T-cell (primary cell): ENCODE measurements around the gene ZXDC. TPM values are rescaled to one million over a fixed set of nuclear protein-coding genes. Genes with fewer than 3 reads are reported as not detected.

Experiments used
- ATAC-seq, 4 experiments: fragments of 200-7000 bp in 3 of 4; fragments of 150-1000 bp in 1 of 4; cut with Tn5 transposase; replicated peaks in 1 of 4; 1 replicate in 3 of 4; 2 replicates in 1 of 4; pipeline ENCODE4 v1.10.0; 2021; ENCODE audit warnings: moderate library complexity in 3 of 4, mild to moderate bottlenecking in 2 of 4, moderate number of reproducible peaks in 1 of 4
- CTCF ChIA-PET, 2 donors: fragments of 300-600 bp; sonication (Branson Sonifier 250); formaldehyde crosslinking; loops; one replicate each; lab custom pipeline; 2022; ENCODE audit warnings: antibody characterized with exemption in 2 of 2; lab: Charles Lee
- POLR2A ChIA-PET, 2 donors: fragments of 300-600 bp; sonication (Branson Sonifier 250); formaldehyde crosslinking; loops; one replicate each; lab custom pipeline; 2022; ENCODE audit warnings: antibody characterized with exemption in 2 of 2; lab: Charles Lee
- DNase-seq, 35 experiments: peaks; one replicate each; pipeline versions ENCODE4 v3.0.0 to v3.0.0-alpha.2; 2013 to 2023
- H3K27ac ChIP-seq: one replicate; pipeline ENCODE4 v1.5.1; 2013; ENCODE audit warnings: low read length
- H3K27me3 ChIP-seq, 2 experiments: replicated peaks in 1 of 2; 1 replicate in 1 of 2; 2 replicates in 1 of 2; pipeline versions ENCODE4 v1.6.1 to v1.7.0; 2013; ENCODE audit warnings: low read length in 1 of 2, mixed read lengths in 1 of 2; ENCODE audit not compliant: control insufficient read depth in 2 of 2, insufficient read depth in 2 of 2; ENCODE audit errors: extremely low read depth in 1 of 2
- H3K36me3 ChIP-seq, 2 donors: 1 replicate in 1 of 2; 2 replicates in 1 of 2; pipeline versions ENCODE4 v1.6.1 to v1.7.0; 2013; ENCODE audit warnings: low read length in 1 of 2; ENCODE audit not compliant: control insufficient read depth in 2 of 2, insufficient read depth in 1 of 2; ENCODE audit errors: extremely low read depth in 1 of 2
- H3K4me1 ChIP-seq, 2 experiments: 1 replicate in 1 of 2; 2 replicates in 1 of 2; pipeline versions ENCODE4 v1.6.1 to v1.7.0; 2013; ENCODE audit warnings: low read length in 2 of 2, mixed read lengths in 1 of 2; ENCODE audit not compliant: insufficient read depth in 2 of 2, control insufficient read depth in 1 of 2; ENCODE audit errors: extremely low read depth in 1 of 2
- H3K4me3 ChIP-seq, 2 donors: 1 replicate in 1 of 2; 2 replicates in 1 of 2; pipeline versions ENCODE4 v1.5.1 to v1.7.0; 2013; ENCODE audit warnings: mild to moderate bottlenecking in 2 of 2, low read length in 1 of 2, moderate library complexity in 1 of 2; ENCODE audit not compliant: control insufficient read depth in 1 of 2; ENCODE audit errors: extremely low read depth in 1 of 2
- H3K9me3 ChIP-seq: 2 replicates; pipeline ENCODE4 v1.7.0; 2013
- H3K27ac Mint-ChIP-seq, 2 donors: one replicate each; pipeline ENCODE4 v1.8.0; 2020 to 2021; ENCODE audit warnings: mild to moderate bottlenecking in 2 of 2, mixed read lengths in 2 of 2
- H3K27me3 Mint-ChIP-seq, 2 donors: one replicate each; pipeline ENCODE4 v1.8.0; 2021 to 2022; ENCODE audit warnings: mixed read lengths in 2 of 2
- H3K36me3 Mint-ChIP-seq: one replicate; pipeline ENCODE4 v1.8.0; 2021; ENCODE audit warnings: mixed read lengths
- H3K4me1 Mint-ChIP-seq, 3 donors: one replicate each; pipeline ENCODE4 v1.8.0; 2020 to 2022; ENCODE audit warnings: mixed read lengths in 3 of 3, mild to moderate bottlenecking in 1 of 3
- H3K4me3 Mint-ChIP-seq, 3 donors: one replicate each; pipeline ENCODE4 v1.8.0; 2020 to 2022; ENCODE audit warnings: mild to moderate bottlenecking in 3 of 3, mixed read lengths in 3 of 3, moderate library complexity in 3 of 3
- H3K9me3 Mint-ChIP-seq, 3 donors: one replicate each; pipeline ENCODE4 v1.8.0; 2020 to 2022; ENCODE audit warnings: mixed read lengths in 3 of 3
- WGBS: methylation state at CpG from one replicate; pipeline ENCODE4 v1.1.5; 2013; ENCODE audit warnings: missing lambda C conversion rate; ENCODE audit not compliant: insufficient coverage; 5-methylcytosine and 5-hydroxymethylcytosine counted together
- total RNA-seq, 35 experiments: library from RNA in 6 of 35; stranded (reverse) in 6 of 35; fragments of 120-200 nt in 1 of 35; gene quantifications; one replicate each; pipeline versions ENCODE4 v1.2.1 to v1.2.4 and lab custom pipeline; 2013 to 2026

Gene ZXDC
- total RNA-seq, 5 donors from 2014 or later (not counting 1 experiment from before 2014, with no cell fraction given): 57.6 to 68.7 (median 61.8) TPM

DNA sequence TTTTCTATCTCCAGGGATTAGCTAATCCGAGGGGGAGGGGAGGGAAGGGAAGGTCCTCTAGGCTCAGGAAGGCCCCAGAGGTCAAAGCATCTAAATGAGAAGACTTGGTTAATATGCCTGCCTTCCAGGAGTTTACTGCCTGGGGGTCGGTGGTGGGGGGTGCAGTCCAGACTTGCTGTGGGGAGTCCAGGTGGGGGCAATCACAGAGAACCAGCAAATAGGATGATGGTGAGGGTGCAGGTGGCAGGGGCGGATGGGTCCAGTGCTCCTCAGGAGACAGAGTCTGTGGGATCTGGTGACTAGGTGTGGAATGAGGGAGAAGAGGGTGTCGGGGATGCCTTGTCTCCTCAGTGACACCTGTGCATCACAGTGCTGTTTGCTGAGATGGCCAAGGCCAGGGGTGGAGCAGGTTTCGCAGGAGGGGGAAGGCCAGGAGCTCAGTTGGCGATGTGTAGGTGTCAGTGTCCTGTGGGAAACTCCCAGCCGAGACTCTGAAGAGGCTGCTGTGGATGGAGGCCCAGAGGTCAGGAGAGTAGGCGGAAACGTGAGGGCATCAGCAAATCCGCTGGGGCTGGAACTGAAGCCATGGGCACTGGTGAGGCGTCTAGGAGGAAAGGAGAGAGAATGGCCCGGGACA is 72.9 kb downstream of the ZXDC start:
- H3K9me3 Mint-ChIP-seq: no peaks in the 10 kb centered on the region
- POLR2A ChIA-PET: no interaction called here
- no peak overlapping the region for H3K27ac Mint-ChIP-seq
- CTCF ChIA-PET: interaction anchor here in 1 of 2 donors (0.7 kb wide), 1 partner anchor 10 kb away, joined by 6 read pairs; no protein-coding TSS in a partner anchor
- Histone ChIP-seq H3K9me3 (no peaks in the 10 kb centered on the region), H3K27ac (no peak overlapping the region), H3K4me1 (no peaks in the 10 kb centered on the region), H3K27me3 (peaks cover 0 to 43% of the 10 kb centered on the region in 2 experiments), H3K36me3 (no peaks in the 10 kb centered on the region), H3K4me3 (no peak overlapping the region)
- no peak overlapping the region for H3K4me3 Mint-ChIP-seq
- H3K36me3 Mint-ChIP-seq: no peaks in the 10 kb centered on the region
- WGBS: 77% methylated on average over 11 of the region's 12 CpGs
- DNase-seq: no peak
- H3K27me3 Mint-ChIP-seq: peaks cover 25 to 26% of the 10 kb centered on the region in 2 donors
- ATAC-seq: no peak
- no peaks in the 10 kb centered on the region for H3K4me1 Mint-ChIP-seq

DNA sequence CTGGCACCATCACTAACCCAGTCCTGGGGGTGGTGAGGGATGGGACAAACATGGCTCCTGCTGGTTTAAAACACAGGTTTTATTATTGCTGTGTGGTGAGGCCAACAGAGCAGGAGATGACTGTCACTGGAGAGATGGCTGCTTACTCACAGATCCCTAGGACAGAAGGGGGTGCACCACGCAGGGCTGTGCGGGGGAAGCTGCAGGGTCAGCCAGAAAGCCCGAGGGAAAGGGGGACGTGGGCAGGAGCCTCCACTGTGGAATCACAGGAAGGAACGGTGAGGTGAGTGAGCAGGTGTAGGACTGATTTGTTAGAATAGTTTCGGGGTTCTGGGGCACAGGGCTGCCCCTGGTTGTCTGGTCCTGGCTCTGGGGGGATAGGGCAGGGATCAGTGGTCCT is 73.5 kb downstream of the ZXDC start:
- no peaks in the 10 kb centered on the region for H3K4me1 Mint-ChIP-seq
- no peak overlapping the region for H3K4me3 Mint-ChIP-seq
- no peaks in the 10 kb centered on the region for H3K9me3 Mint-ChIP-seq
- no peaks in the 10 kb centered on the region for H3K4me1 ChIP-seq
- DNase-seq: no peak
- no peak overlapping the region for H3K27ac ChIP-seq
- WGBS: 72% methylated on average over 6 of the region's 6 CpGs
- no peaks in the 10 kb centered on the region for H3K36me3 Mint-ChIP-seq
- H3K9me3 ChIP-seq: no peaks in the 10 kb centered on the region
- H3K27me3 ChIP-seq: peaks cover 0 to 38% of the 10 kb centered on the region in 2 experiments
- POLR2A ChIA-PET: no interaction called here
- CTCF ChIA-PET: no interaction called here
- H3K36me3 ChIP-seq: no peaks in the 10 kb centered on the region
- H3K4me3 ChIP-seq: no peak overlapping the region
- no peak for ATAC-seq
- peaks cover 25 to 29% of the 10 kb centered on the region in 2 donors for H3K27me3 Mint-ChIP-seq
- no peak overlapping the region for H3K27ac Mint-ChIP-seq

DNA sequence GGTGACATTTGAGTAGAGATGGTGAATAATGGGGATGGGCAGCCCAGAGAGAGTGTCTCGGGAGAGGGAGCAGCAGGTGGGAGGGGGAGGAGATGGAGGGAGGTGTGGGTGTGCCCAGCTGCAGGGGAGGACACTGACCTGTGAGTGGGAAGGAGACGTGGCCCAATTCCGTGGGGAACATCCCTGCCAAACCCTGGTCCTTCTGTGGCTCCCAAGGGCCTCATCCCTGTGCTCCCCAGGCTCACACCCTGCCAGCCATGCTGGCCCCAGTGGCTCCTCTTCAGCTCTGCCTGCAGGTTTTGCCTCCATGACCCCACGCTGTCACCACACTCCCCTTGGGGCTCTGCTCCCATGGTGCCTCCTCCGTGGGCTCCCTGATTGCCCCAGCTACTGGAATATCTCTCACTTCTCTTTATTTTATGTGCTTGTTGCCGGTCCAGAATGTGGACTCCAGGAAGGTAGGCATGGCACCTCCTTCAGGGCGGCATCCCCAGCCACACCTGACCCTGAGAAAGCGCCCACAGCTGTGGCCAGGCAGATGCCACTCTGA is 74.0 kb downstream of the ZXDC start:
- Mint-ChIP-seq H3K4me1 (no peaks in the 10 kb centered on the region), H3K27me3 (peaks cover 23 to 30% of the 10 kb centered on the region in 2 donors), H3K27ac (no peak overlapping the region), H3K4me3 (no peak overlapping the region), H3K36me3 (no peaks in the 10 kb centered on the region), H3K9me3 (no peaks in the 10 kb centered on the region)
- ATAC-seq: no peak
- Histone ChIP-seq H3K4me1 (no peaks in the 10 kb centered on the region), H3K36me3 (no peaks in the 10 kb centered on the region), H3K9me3 (no peaks in the 10 kb centered on the region), H3K27me3 (peaks cover 0 to 33% of the 10 kb centered on the region in 2 experiments), H3K4me3 (no peak overlapping the region), H3K27ac (no peak overlapping the region)
- WGBS: 63% methylated on average over 5 of the region's 8 CpGs
- CTCF ChIA-PET: no interaction called here
- no peak for DNase-seq
- POLR2A ChIA-PET: no interaction called here

DNA sequence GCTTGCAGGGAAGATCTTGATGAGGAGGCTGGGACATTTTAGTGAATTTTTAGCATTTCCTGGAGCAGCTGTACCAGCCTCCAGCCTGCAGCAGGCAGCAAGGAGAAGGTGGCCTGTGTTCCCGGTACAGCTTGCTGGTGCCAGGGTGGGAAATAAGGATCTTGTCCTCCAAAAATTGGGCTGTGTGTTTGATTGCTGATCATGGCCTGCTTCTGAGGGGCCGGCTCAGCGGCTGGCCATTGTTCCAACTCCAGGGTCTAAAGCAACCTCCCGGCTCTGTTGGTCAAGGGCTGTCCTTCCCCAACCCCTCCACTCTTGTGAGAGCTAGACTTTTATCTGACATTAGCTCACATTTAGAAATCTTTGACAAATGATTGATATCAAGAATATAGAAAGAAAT is 75.9 kb downstream of the ZXDC start:
- DNase-seq: no peak
- H3K36me3 Mint-ChIP-seq: no peaks in the 10 kb centered on the region
- Histone ChIP-seq H3K27ac (no peak overlapping the region), H3K4me1 (no peaks in the 10 kb centered on the region), H3K4me3 (no peak overlapping the region), H3K9me3 (no peaks in the 10 kb centered on the region), H3K36me3 (no peaks in the 10 kb centered on the region), H3K27me3 (peaks cover 2 to 30% of the 10 kb centered on the region in 2 experiments)
- H3K27ac Mint-ChIP-seq: no peak overlapping the region
- H3K4me3 Mint-ChIP-seq: no peak overlapping the region
- 57% methylated on average over 1 of the region's 4 CpGs for WGBS
- H3K9me3 Mint-ChIP-seq: no peaks in the 10 kb centered on the region
- POLR2A ChIA-PET: no interaction called here
- no peak for ATAC-seq
- H3K27me3 Mint-ChIP-seq: peaks cover 25 to 32% of the 10 kb centered on the region in 2 donors
- no peaks in the 10 kb centered on the region for H3K4me1 Mint-ChIP-seq
- CTCF ChIA-PET: no interaction called here

DNA sequence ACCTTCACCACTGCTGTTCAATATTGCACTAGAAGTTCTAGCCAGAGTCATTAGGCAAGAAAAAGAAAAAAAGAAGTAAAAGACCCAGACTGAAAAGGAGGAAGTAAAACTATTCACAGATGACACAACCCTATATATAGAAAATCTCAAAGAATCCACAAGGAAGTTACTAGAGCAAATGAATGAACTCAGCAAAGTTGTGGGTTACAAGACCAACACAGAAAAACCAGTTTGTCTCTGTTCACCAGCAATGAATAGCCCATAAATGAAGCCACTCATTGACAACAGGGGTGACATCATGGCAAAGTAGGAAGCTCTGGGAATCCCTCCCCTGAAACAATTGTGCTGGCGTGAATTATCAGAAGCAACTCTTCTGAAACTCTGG is 76.3 kb downstream of the ZXDC start:
- H3K36me3 Mint-ChIP-seq: no peaks in the 10 kb centered on the region
- ATAC-seq: no peak

DNA sequence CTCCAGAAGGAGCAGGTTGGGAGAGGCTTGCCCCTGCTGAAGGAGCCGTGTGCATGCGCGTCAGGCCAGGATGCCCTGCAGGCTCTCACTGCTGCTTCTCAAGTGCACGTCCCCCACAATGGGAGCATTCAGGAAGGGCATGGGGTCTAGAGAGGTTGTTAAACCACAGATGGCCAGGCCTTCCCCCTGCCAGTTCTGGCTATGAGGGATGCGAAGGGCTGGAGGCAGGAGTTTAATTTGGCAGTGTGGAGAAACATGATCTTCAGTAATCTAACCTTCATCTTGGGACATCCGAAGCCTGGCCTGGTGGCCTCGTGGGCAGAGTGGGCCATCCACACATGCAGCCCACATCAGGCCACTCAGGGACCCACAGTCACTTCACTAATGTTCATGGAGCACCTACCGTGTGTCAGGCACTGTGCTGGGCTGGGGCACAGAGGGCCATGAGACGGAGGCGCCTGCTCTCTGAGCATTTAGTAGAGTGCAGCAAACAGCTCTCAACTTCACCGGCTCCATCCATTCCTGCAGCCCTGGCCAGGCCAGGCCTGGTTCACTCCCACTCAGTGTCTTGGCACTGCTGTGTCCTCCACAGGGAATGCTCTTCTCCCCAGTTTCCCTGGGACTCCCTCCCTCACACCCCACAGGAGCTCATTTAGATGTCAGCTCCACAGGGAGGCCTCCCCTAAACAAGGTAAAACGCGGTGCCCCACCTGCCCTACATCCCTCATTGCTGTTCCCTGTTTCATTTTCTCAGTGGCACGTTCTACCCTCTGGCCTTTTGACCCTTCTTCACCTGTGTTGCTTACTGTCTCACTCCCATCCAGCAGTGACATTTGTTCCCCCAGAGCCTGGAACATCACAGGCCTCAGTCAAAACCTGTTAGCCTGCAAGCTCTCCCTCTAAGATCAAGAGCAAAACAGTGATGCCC is 77.0 kb downstream of the ZXDC start:
- Histone ChIP-seq H3K4me3 (no peak overlapping the region), H3K27ac (no peak overlapping the region), H3K4me1 (no peaks in the 10 kb centered on the region), H3K9me3 (no peaks in the 10 kb centered on the region), H3K36me3 (no peaks in the 10 kb centered on the region), H3K27me3 (peaks cover 3 to 38% of the 10 kb centered on the region in 2 experiments)
- WGBS: 81% methylated on average over 11 of the region's 14 CpGs
- Mint-ChIP-seq H3K9me3 (no peaks in the 10 kb centered on the region), H3K4me3 (no peak overlapping the region), H3K27me3 (peaks cover 33 to 38% of the 10 kb centered on the region in 2 donors), H3K27ac (no peak overlapping the region), H3K4me1 (no peaks in the 10 kb centered on the region), H3K36me3 (no peaks in the 10 kb centered on the region)
- ATAC-seq (no peak), DNase-seq (no peak)
- ChIA-PET POLR2A (no interaction called here), CTCF (no interaction called here)

More for the DNA sequence above, 76.3 kb downstream of the ZXDC start:
- no CpG with 5 or more reads among the region's 1 CpG for WGBS
- Histone ChIP-seq H3K36me3 (no peaks in the 10 kb centered on the region), H3K4me1 (no peaks in the 10 kb centered on the region), H3K27me3 (peaks cover 2 to 32% of the 10 kb centered on the region in 2 experiments), H3K4me3 (no peak overlapping the region), H3K9me3 (no peaks in the 10 kb centered on the region), H3K27ac (no peak overlapping the region)
- Mint-ChIP-seq H3K4me3 (no peak overlapping the region), H3K27ac (no peak overlapping the region), H3K9me3 (no peaks in the 10 kb centered on the region), H3K4me1 (no peaks in the 10 kb centered on the region), H3K27me3 (peaks cover 26 to 32% of the 10 kb centered on the region in 2 donors)
- no peak for DNase-seq
- ChIA-PET CTCF (no interaction called here), POLR2A (no interaction called here)
